Measurements from ENCODE around the gene RALGPS2.

Gene RALGPS2

DNA sequence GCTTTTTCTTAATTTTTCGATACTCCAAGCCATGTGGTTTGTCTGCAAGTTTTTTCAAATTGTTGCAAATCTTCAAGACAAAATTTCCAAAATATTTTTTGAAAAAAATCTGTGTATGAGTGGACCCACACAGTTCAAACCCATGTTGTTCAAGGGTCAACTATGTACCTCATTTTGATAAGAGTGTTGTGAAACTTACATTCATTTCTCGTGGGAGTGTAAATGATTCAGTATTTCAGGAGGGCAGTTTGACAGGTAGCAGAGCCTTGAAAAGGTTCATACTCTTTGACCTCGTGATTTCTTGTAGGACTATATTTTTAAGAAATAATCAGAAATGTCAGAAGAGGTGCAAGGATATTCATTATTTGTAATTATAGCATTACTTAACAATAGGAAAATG lies 77.8 kb downstream of the RALGPS2 start:
- Histone ChIP-seq H3K36me3 (replicated peaks; ENCODE audit: low read depth, low read length) (peaks cover 7% of the 10 kb centered on the region), H4K20me1 (ENCODE audit: insufficient read depth, low read length) (no peaks in the 10 kb centered on the region), H3K4me2 (ENCODE audit: low read length) (no peak overlapping the region), H3K4me1 (ENCODE audit: low read length) (no peaks in the 10 kb centered on the region), H3K79me2 (ENCODE audit: low read length) (no peaks in the 10 kb centered on the region), H3K27me3 (ENCODE audit: low read depth, low read length) (no peaks in the 10 kb centered on the region), H3K4me3 (ENCODE audit: low read length) (no peak overlapping the region), H3K9me3 (ENCODE audit: insufficient read depth, low read length) (0 out of 2 replicates have a peak, but pooled peaks cover 7% of the 10 kb centered on the region), H3K27ac (ENCODE audit: low read length) (no peak overlapping the region), H3K9ac (ENCODE audit: low read length) (no peak overlapping the region), H2AFZ (ENCODE audit: low read depth, low read length) (no peak overlapping the region)
- TF ChIP-seq, protein P1, sequence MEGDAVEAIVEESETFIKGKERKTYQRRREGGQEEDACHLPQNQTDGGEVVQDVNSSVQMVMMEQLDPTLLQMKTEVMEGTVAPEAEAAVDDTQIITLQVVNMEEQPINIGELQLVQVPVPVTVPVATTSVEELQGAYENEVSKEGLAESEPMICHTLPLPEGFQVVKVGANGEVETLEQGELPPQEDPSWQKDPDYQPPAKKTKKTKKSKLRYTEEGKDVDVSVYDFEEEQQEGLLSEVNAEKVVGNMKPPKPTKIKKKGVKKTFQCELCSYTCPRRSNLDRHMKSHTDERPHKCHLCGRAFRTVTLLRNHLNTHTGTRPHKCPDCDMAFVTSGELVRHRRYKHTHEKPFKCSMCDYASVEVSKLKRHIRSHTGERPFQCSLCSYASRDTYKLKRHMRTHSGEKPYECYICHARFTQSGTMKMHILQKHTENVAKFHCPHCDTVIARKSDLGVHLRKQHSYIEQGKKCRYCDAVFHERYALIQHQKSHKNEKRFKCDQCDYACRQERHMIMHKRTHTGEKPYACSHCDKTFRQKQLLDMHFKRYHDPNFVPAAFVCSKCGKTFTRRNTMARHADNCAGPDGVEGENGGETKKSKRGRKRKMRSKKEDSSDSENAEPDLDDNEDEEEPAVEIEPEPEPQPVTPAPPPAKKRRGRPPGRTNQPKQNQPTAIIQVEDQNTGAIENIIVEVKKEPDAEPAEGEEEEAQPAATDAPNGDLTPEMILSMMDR (IDR thresholded peaks at IDR 0.05; ENCODE audit: low read depth, low read length), result no peak
- TF ChIP-seq EZH2phosphoT487 (IDR thresholded peaks at IDR 0.05; ENCODE audit: low read depth), result no peak

DNA sequence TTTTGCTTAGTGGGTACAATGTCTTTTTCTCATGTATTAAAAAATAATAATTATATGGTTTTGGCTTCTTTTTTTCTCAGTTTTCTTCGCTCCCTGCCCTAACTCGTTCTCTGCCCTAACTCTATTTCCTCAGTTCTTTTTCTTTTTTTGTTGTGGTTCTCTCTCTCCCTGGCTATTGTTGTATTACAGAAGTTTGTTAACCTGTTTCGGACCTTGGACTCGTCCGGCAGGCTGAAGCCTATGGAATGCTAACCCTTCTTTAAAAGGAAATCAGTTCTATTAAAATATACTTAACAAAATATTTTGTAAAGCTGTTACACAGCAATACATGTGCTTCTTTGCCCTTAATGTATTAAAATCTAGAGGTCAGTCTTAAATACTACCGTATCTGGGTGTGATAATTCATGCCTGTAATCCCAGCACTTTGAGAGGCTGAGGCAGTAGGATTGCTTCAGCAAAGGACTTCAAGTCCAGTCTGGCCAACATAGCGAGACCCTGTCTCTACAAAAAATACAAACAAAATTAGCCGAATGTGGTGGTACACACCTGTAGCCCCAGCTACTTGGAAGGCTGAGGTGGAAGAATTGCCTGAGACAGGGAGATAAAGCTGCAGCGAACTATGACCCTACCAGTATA lies 81.7 kb downstream of the RALGPS2 start:
- no peaks in the 10 kb centered on the region for H3K4me1 ChIP-seq (ENCODE audit: low read length)
- no peak overlapping the region for H3K4me3 ChIP-seq (ENCODE audit: low read length)
- no peaks in the 10 kb centered on the region for H3K79me2 ChIP-seq (ENCODE audit: low read length)
- TF ChIP-seq, protein P1 (IDR thresholded peaks at IDR 0.05; ENCODE audit: low read depth, low read length), result no peak
- no peak for TF ChIP-seq EZH2phosphoT487 (IDR thresholded peaks at IDR 0.05; ENCODE audit: low read depth)
- no peaks in the 10 kb centered on the region for H3K27me3 ChIP-seq (ENCODE audit: low read depth, low read length)
- H3K27ac ChIP-seq (ENCODE audit: low read length), result no peak overlapping the region
- no peak overlapping the region for H3K9ac ChIP-seq (ENCODE audit: low read length)
- H3K4me2 ChIP-seq (ENCODE audit: low read length), result no peak overlapping the region
- no peaks in the 10 kb centered on the region for H3K9me3 ChIP-seq (ENCODE audit: insufficient read depth, low read length)
- no peak overlapping the region for H2AFZ ChIP-seq (ENCODE audit: low read depth, low read length)
- H4K20me1 ChIP-seq (ENCODE audit: insufficient read depth, low read length), result no peaks in the 10 kb centered on the region
- H3K36me3 ChIP-seq (replicated peaks; ENCODE audit: low read depth, low read length), result no peaks in the 10 kb centered on the region

DNA sequence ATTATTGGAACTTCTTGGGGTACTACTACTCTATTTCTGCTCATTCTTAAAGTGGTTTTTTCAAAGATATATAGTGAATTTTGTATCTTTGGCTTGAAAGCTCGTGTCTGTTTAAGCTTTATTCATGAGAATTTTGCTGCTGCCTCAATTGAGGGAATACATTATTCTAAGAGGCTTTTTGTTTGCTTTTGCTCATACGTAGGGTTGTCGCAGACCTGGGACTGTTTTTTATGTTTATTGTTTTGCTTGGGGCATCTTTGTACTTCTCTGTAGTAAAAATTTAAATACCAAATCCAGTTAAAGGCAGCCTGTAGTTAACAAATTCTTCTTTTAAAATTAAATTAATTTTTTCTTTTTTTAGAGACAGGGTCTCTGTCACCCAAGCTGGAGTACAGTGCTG lies 83.5 kb downstream of the RALGPS2 start:
- H3K36me3 ChIP-seq (replicated peaks; ENCODE audit: low read depth, low read length), result no peaks in the 10 kb centered on the region
- H4K20me1 ChIP-seq (ENCODE audit: insufficient read depth, low read length), result no peaks in the 10 kb centered on the region
- H3K79me2 ChIP-seq (ENCODE audit: low read length), result no peaks in the 10 kb centered on the region
- H3K4me2 ChIP-seq (ENCODE audit: low read length), result no peak overlapping the region
- no peaks in the 10 kb centered on the region for H3K27me3 ChIP-seq (ENCODE audit: low read depth, low read length)
- no peak overlapping the region for H3K27ac ChIP-seq (ENCODE audit: low read length)
- H2AFZ ChIP-seq (ENCODE audit: low read depth, low read length), result no peak overlapping the region
- H3K4me1 ChIP-seq (ENCODE audit: low read length), result no peaks in the 10 kb centered on the region
- H3K9ac ChIP-seq (ENCODE audit: low read length), result no peak overlapping the region
- H3K9me3 ChIP-seq (ENCODE audit: insufficient read depth, low read length), result no peaks in the 10 kb centered on the region
- no peak overlapping the region for H3K4me3 ChIP-seq (ENCODE audit: low read length)
- TF ChIP-seq, protein P1 (IDR thresholded peaks at IDR 0.05; ENCODE audit: low read depth, low read length), result no peak
- no peak for TF ChIP-seq EZH2phosphoT487 (IDR thresholded peaks at IDR 0.05; ENCODE audit: low read depth)

DNA sequence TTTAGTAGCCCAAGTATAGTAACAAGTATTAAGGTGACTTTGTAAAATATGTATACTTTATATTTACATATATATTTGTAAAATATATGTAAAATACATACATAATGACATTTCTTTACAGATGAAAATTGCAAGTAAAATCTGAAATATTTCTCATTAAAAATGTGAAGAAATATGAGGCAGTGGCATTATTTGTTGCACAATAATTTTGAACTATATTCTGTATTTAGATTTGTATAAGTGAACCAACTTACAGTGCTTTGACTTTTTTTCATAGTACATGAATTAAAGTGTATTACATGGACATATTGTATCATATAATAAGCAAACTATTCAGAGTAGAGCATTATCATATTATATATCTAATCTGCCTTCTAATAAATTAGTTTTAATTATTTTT lies 85.5 kb downstream of the RALGPS2 start:
- Histone ChIP-seq H3K27ac (ENCODE audit: low read length) (no peak overlapping the region), H2AFZ (ENCODE audit: low read depth, low read length) (no peak overlapping the region), H3K9ac (ENCODE audit: low read length) (no peak overlapping the region), H3K9me3 (ENCODE audit: insufficient read depth, low read length) (no peaks in the 10 kb centered on the region), H3K4me3 (ENCODE audit: low read length) (no peak overlapping the region), H3K27me3 (ENCODE audit: low read depth, low read length) (no peaks in the 10 kb centered on the region), H3K4me1 (ENCODE audit: low read length) (no peaks in the 10 kb centered on the region), H3K4me2 (ENCODE audit: low read length) (no peak overlapping the region), H3K79me2 (ENCODE audit: low read length) (no peaks in the 10 kb centered on the region), H4K20me1 (ENCODE audit: insufficient read depth, low read length) (no peaks in the 10 kb centered on the region), H3K36me3 (replicated peaks; ENCODE audit: low read depth, low read length) (no peaks in the 10 kb centered on the region)
- TF ChIP-seq EZH2phosphoT487 (IDR thresholded peaks at IDR 0.05; ENCODE audit: low read depth), result no peak
- TF ChIP-seq, protein P1 (IDR thresholded peaks at IDR 0.05; ENCODE audit: low read depth, low read length), result no peak

Measured in OCI-LY3 (cell line).